ENCODE measurements around the gene LLGL1.

LLGL1 gene

DNA sequence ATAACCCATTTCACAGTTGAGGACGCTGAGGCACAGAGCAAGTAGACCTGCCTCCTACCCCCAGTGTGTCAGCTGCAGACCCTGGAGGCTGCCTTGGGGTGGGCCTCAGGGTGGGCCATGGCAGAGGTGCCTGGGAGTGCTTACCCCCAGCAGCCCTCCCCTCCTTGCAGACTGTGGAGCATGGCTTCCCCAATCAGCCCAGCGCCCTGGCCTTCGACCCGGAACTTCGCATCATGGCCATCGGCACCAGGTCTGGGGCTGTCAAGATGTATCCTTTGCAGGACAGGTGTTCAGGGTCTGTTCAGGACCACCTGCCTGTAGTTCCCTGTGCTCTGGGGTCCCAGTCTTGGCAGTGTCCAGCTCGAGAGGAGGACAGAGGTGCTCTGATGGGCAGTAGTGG lies 4.3 kb downstream of the LLGL1 start:
- no peak for DNase-seq (ENCODE audit: low read depth in 2 of 2)

- no peak for DNase-seq (ENCODE audit: low read depth in 2 of 2)
Observed at GRCh38 chr17:18230288-18231141, 5.1 kb downstream of the LLGL1 start.

- DNase-seq (ENCODE audit: low read depth in 2 of 2): no peak
Observed at GRCh38 chr17:18231164-18231563, 5.7 kb downstream of the LLGL1 start.

GRCh38 chr17:18233803-18234518 lies 8.5 kb downstream of the LLGL1 start:
- no peak for DNase-seq (ENCODE audit: low read depth in 2 of 2)

DNA sequence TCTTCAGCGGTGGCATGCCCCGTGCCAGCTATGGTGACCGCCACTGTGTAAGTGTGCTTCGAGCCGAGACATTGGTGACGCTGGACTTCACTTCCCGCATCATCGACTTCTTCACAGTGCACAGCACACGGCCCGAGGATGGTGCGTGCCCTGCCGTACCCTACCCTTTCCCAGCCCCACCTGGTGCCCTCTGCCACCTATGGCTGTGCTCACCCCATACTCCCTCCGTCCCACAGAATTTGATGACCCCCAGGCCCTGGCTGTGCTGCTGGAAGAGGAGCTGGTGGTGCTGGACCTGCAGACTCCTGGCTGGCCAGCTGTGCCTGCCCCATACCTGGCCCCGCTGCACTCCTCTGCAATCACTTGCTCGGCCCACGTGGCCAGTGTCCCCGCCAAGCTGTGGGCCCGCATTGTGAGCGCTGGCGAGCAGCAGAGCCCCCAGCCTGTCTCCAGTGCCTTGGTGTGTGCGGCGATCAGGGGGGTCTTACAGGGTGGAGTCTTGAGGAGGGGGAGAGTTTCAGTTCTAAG lies 9.5 kb downstream of the LLGL1 start:
- no peak for DNase-seq (ENCODE audit: low read depth in 2 of 2)

DNA sequence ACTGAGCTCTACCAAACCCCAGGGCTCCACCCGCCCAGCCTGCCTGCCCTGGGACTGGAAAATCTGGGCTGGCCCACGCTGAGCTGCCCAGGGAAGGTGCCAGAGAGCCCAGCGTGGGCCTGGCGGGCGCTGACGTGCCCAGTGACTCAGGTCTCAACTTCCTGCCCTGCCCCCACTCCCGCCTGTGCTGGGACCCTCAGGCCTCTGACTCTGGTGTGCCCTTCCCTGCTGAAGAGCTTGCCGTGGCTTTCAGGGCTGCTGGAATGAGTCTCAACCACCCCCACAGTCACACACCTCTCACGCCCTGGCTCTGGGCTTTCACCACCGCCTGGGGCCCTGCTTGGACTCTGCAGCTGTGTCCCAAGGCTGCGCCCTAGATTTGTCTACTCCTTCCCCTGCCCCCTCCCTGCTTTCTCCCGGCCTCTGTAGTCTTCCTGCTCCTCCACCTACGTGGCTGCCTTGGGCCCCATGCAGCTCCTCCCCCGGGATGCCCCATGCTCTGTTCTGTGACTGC lies 10.4 kb downstream of the LLGL1 start:
- peak in 1 of 2 donors; percentile 30 for DNase-seq (ENCODE audit: low read depth in 2 of 2)

DNA sequence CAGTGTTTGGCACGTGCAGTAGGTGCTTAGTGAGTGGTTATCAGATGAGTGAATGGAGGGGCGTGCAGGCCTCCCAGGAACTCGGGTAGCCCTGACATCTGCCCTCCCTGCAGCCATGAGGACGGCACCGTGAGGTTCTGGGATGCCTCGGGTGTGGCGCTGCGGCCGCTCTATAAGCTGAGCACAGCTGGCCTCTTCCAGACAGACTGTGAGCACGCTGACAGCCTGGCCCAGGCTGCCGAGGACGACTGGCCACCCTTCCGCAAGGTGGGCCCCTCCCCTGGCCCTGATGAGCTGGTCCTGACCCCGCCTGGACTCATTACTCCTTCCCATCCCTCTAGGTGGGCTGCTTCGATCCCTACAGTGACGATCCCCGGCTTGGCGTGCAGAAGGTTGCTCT lies 11.1 kb downstream of the LLGL1 start:
- no peak for DNase-seq (ENCODE audit: low read depth in 2 of 2)

GRCh38 chr17:18237461-18237860 lies 12.0 kb downstream of the LLGL1 start:
- no peak for DNase-seq (ENCODE audit: low read depth in 2 of 2)

DNA sequence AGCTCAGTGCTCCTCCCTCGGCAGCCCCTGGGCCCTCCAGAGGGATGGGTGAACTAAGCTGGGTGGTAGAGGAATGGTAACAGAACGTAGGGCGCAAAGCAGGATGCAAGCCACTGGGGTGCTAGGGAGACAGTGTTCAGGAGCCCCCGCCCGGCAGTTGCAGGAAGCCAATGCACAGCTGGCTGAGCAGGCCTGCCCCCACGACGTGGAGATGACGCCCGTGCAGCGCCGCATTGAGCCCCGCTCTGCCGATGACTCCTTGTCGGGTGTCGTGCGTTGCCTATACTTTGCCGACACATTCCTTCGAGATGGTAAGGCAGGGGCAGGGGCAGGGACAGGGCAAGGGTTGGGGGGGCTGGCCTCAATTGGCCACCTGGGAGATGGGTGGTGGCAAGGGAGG lies 12.9 kb downstream of the LLGL1 start:
- no peak for DNase-seq (ENCODE audit: low read depth in 2 of 2)

- DNase-seq (ENCODE audit: low read depth in 2 of 2): no peak
Observed at GRCh38 chr17:18240449-18240848, 15.0 kb downstream of the LLGL1 start.

DNA sequence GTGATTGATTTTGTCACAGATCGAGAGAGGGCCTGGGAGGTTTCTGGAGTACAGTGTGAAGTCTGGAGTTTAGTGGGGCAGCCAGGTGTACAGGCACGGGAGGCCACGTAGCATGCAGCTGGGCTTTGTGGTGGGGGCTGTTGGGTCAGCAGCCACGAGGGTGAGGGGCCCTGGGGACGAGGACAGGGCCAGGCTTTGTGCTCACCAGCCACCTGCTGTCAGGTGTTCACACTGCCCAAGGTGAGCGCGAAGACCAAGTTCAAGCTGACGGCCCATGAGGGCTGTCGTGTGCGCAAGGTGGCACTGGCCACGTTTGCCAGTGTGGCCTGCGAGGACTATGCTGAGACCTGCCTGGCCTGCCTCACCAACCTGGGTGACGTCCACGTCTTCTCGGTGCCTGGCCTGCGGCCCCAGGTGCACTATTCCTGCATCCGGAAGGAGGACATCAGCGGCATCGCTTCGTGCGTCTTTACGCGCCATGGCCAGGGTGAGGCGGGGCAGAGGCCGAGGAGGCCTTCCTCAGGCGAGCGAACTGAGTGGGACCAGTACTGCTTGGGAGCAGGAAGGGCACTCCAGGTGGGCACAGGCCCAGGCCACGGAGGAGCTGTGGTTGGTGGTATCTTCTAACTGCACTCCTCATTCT lies 15.9 kb downstream of the LLGL1 start:
- DNase-seq (ENCODE audit: low read depth in 2 of 2): no peak

- no peak for DNase-seq (ENCODE audit: low read depth in 2 of 2)
Observed at GRCh38 chr17:18245038-18245776, 19.8 kb downstream of the LLGL1 start.

- no peak for DNase-seq (ENCODE audit: low read depth in 2 of 2)
Observed at GRCh38 chr17:18246109-18246725, 20.8 kb downstream of the LLGL1 start.

- peak; percentile 48 to 49 for DNase-seq (ENCODE audit: low read depth in 2 of 2)
Observed at GRCh38 chr17:18246880-18247612, 21.6 kb downstream of the LLGL1 start.

- DNase-seq (ENCODE audit: low read depth in 2 of 2): no peak
Observed at GRCh38 chr17:18247613-18248001, 22.2 kb downstream of the LLGL1 start.

DNA sequence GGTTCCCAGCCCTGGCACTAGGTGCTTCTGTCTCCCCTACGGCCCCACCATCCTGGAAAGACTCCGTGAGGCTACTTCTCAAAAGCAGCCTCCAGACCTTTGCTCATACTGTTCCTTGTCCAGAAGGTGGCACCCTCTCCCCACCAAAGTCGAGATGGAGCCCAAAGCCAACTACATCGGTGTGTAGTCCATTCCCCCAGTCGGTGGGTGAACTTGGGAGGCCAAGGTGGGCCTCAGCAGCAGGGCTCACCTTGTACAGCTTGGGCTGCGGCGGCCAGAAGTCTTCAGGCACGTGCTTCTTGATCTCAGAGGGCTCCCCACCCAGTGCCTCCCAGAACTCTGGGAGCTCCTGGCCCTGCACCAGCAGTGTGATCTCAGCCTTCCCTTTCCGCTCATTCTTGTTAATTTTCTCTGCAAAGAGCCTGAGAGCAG lies 22.9 kb downstream of the LLGL1 start:
- DNase-seq (ENCODE audit: low read depth in 2 of 2): peak; percentile 55 to 56

GRCh38 chr17:18248811-18249210 lies 23.4 kb downstream of the LLGL1 start:
- DNase-seq (ENCODE audit: low read depth in 2 of 2): no peak

DNA sequence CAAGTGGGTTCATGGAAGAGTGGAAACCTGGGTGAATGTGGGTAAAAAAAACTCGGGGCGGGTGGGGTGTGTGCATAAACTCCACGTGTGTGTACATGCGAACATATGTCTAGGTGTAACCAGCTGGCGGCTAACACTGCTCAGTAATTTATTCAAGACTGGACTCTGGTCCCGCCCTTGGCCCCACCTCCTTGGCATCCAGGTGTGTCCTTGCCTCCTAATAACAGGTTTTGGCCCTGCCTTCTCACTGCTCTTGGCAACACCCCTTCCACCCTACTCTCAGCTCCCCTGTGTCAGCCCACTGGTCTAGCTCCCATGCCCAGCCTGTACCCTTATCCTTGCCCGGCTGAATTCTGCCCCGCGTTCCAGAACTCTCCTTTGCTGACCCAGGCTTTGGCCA lies 24.8 kb downstream of the LLGL1 start:
- no peak for DNase-seq (ENCODE audit: low read depth in 2 of 2)

GRCh38 chr17:18250708-18251107 lies 25.3 kb downstream of the LLGL1 start:
- DNase-seq (ENCODE audit: low read depth in 2 of 2): no peak

- DNase-seq (ENCODE audit: low read depth in 2 of 2): no peak
Observed at GRCh38 chr17:18251204-18251603, 25.8 kb downstream of the LLGL1 start.

All from stimulated activated CD4-positive, alpha-beta T cell treated with anti-CD3 and anti-CD28 coated beads, Interleukin-4, amount 100 ng/mL, for 48 hours (primary cell).